OCI-LY7 (cell line): ENCODE results near the gene PINK1.

Source experiments
- EZH2phosphoT487 ChIP-seq: fragments of 200-600 bp; sonication (generic); IDR thresholded peaks from 2 replicates; pipeline ENCODE4 v1.6.1; 2018; ENCODE audit warnings: low read depth, borderline replicate concordance, mild to moderate bottlenecking, mixed run types, antibody characterized with exemption, low read length, moderate library complexity, mixed read lengths
- TF ChIP-seq, protein P1 (sequence below): fragments of 200-600 bp; sonication (generic); conservative IDR thresholded peaks from 2 replicates; pipeline ENCODE4 v1.5.1; 2014; ENCODE audit warnings: mild to moderate bottlenecking, antibody characterized with exemption, low read length, moderate library complexity, mixed read lengths

DNA sequence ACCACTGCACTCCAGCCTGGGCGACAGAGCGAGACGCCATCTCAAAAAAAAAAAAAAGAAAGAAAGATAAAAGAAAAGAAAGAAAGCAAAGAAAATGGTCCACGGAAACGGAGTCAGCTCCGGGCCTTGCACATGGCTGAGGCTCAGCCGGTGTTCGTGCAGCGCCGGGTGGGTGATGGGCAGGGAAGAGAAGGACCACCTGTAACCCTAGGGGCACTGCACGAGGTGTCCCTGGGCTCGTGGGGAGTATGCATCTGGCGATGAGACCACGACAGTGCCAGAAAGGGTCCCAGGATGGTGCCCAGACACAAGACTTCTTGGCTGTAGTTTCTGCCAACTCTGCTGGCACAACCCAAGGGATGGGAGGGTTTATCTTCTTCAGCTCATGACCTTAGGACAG lies 38.5 kb upstream of the PINK1 start:
- TF ChIP-seq, protein P1, sequence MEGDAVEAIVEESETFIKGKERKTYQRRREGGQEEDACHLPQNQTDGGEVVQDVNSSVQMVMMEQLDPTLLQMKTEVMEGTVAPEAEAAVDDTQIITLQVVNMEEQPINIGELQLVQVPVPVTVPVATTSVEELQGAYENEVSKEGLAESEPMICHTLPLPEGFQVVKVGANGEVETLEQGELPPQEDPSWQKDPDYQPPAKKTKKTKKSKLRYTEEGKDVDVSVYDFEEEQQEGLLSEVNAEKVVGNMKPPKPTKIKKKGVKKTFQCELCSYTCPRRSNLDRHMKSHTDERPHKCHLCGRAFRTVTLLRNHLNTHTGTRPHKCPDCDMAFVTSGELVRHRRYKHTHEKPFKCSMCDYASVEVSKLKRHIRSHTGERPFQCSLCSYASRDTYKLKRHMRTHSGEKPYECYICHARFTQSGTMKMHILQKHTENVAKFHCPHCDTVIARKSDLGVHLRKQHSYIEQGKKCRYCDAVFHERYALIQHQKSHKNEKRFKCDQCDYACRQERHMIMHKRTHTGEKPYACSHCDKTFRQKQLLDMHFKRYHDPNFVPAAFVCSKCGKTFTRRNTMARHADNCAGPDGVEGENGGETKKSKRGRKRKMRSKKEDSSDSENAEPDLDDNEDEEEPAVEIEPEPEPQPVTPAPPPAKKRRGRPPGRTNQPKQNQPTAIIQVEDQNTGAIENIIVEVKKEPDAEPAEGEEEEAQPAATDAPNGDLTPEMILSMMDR = no peak
- no peak for TF ChIP-seq EZH2phosphoT487
